ENCODE measurements around the gene LUZP1.

The LUZP1 gene

DNA sequence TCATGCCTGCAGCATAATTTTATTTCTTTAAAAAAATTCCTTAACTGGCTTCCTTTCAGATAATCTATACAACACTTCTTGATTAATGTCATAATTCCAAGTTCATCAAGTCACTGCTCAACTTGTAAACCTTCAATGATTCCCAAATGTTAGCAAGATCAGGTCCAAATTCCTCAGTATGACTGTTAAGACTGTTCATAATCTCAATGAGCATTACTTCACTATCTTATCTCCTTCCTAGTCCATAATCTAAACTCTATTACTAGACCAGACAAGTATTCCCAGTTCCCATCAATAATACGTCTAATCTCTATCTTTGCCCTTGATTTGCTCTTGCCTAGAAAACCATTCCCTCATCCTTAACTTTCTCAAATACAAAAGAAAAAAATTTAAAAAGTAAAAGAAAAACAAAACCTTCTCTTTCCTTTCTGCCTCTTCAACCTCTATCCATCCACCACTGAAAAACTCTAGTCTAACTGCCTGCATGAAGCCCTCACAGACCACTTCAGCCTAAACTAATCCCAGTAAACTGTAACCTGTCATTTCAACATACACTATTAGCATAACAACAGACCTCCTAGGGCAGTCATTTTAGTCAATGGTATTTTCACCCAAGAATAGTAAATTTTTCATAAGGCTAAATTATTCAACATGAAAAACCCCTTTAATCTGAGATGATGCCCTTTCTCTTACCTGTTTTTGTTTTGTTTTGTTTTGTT, 15.5 kb downstream of the LUZP1 start:
- DNase-seq (ENCODE audit: low read depth) = no peak

DNA sequence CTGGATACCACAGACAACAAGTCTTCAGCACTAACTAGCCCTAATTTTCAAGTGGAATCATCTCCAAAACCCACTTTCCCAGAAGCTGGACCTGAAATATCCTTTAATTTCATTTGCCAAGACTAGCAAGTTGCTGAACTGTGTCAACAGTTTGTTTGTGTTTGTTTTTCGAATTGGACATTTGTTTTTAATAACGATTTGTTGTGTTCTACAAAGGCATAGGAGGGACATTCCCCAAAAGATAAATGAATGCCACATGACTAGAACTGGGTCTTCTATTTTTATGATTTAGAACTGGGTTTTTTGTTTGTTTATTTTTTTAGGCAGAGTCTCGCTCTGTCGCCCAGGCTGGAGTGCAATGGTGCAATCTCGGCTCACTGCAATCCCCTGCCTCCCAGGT, 17.9 kb downstream of the LUZP1 start:
- DNase-seq (ENCODE audit: low read depth) = no peak

- no peak for DNase-seq (ENCODE audit: low read depth)
These were observed 18.5 kb downstream of the LUZP1 start for GRCh38 chr1:23150125-23150524.

DNA sequence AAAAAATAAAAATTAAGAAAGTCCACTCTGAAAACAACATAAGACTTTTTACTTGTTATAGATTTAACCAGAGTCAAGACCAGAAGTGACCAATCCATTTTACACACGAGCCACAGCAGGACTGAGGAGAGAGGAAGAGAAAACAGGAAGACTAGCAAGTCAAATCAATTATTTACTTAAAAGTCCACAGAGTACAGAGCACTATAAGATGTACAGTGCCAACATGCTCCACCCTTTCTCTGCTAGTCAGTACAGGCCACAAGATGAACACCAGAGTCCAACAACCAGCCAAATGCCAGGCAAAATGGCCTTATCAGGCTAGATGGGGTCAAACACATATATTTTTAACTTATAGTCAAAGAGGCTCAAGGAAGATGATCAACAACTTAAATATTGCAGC, 19.5 kb downstream of the LUZP1 start:
- no peak for DNase-seq (ENCODE audit: low read depth)

GRCh38 chr1:23148084-23148483, 20.6 kb downstream of the LUZP1 start:
- DNase-seq (ENCODE audit: low read depth) = no peak

DNA sequence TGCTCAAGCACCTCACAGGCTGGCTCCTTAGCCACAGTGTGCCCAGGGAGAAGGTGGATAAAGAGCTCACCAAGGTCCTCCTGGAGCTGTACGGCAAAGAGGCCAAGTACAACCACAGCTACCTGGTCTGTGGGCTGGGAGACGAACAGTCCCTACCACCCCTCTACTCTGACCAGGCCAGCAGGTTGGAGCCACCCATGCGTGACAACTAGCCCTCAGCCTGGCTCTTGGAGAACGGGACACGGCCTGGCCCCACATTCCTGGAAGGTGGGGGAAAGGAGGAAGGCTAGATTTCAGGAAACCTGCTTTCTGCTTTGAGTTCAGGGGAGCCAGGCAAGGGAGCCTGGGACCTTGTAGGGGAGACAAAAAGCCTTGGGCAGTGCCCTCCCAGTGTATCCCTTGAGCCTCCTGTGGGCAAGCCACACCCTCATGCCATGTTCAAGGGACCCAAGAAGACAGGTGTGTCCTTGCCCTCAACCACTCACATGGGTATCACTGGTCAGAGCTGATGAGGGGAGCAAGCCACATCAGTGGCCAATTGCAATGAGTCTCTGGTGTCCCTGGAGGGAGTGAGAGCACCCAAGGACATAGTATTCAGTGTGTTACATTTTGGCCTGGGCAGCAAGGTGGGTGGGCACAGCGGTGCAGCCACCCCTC, 27.6 kb downstream of the LUZP1 start:
- DNase-seq (ENCODE audit: low read depth) = no peak

DNA sequence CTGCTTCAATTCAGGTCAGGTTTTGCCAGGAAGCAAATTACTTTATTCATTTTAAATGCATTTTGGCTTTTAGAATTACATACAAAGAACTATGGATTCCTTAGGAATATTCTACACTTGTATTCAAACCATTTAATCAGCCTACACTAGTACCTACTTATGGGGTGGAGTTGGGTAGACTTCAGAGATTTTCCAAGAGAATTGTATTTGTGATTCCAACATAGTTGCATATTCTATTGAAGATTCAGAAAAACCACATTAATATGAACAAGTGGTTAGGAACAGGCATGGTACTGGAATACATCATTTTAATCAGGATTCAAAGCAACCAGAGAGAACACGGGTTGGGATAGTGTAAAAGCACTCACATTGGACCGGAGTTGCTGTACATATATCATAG, 33.4 kb downstream of the LUZP1 start:
- no peak for DNase-seq (ENCODE audit: low read depth)

- no peak for DNase-seq (ENCODE audit: low read depth)
These were observed 34.6 kb downstream of the LUZP1 start for GRCh38 chr1:23134055-23134454.

GRCh38 chr1:23133587-23133986, 35.1 kb downstream of the LUZP1 start:
- DNase-seq (ENCODE audit: low read depth) = no peak

- no peak for DNase-seq (ENCODE audit: low read depth)
These were observed 36.6 kb downstream of the LUZP1 start for GRCh38 chr1:23132033-23132432.

DNA sequence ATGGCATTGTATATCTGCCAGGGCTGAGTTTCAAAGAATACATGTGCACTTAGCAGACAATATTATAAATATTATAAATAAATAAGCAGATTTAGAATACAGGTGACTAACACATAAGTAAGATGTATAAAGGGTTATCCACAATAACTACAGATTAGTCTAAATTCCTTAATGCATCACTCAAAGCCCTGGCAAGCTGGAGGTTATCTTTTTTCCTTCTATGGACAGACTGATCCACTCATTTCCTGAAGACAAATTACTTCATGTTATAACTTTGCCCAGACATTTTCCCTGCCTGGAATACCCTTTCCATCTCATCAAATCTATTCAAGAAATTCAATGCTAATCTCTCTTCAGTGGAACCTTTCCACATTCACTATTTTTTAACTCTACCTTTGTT, 38.8 kb downstream of the LUZP1 start:
- no peak for DNase-seq (ENCODE audit: low read depth)

GRCh38 chr1:23126801-23127200, 41.9 kb downstream of the LUZP1 start:
- no peak for DNase-seq (ENCODE audit: low read depth)

GRCh38 chr1:23126200-23126599, 42.5 kb downstream of the LUZP1 start:
- no peak for DNase-seq (ENCODE audit: low read depth)

GRCh38 chr1:23125489-23125888, 43.2 kb downstream of the LUZP1 start:
- no peak for DNase-seq (ENCODE audit: low read depth)

GRCh38 chr1:23124259-23125026, 44.2 kb downstream of the LUZP1 start:
- DNase-seq (ENCODE audit: low read depth) = no peak

- DNase-seq (ENCODE audit: low read depth) = no peak
These were observed 45.1 kb downstream of the LUZP1 start for GRCh38 chr1:23123528-23123927.

- DNase-seq (ENCODE audit: low read depth) = no peak
These were observed 45.9 kb downstream of the LUZP1 start for GRCh38 chr1:23122796-23123195.

DNA sequence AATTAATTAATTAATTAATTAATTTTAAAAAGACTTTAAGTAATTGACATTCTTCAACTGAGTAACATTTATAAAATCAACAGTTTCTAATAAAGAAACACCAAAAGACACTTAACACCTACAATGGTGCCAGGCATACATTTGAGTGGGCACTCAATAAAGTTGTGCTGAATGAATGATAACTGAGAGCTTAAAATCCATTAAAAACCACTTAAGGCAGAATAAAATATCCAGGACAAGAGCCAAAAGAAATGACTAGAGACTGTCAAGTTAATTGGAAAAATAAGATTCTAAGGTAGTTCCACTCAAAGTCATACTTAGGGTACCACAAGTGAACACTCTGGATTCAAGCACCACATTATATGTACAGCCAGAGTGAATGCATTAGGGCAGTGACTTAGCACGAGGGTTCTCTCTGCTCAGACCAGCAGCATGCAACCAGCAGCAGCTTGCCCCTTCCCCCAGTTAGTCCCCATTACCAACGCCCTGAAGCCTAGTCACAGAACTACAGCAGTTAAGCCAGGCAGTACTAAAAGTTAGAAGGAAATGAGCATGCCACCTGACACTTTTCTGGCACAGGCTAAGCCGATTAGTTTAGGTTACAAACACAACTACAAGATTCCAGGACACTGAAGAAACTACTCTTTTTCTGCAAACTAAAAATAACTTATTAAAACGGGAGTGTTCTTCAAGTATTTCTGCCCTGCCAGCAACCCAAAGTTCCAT, 46.5 kb downstream of the LUZP1 start:
- DNase-seq (ENCODE audit: low read depth) = no peak

DNA sequence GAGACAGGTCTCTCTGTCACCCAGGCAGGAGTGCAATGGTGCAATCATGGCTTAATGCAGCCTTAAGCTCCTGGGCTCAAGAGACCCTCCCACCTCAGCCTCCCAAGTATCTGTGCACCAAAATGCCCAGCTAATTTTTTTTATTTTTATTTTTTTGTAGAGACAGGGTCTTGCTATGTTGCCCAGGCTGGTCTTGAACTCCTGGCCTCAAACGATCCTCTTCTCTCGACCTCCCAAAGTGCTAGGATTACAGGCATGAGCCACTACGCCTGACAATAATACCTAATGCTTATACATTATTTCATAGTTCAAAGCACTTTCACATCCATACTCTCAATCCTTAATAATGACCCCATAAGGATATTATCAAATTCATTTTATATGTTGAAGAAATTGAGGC, 48.3 kb downstream of the LUZP1 start:
- DNase-seq (ENCODE audit: low read depth) = no peak

DNA sequence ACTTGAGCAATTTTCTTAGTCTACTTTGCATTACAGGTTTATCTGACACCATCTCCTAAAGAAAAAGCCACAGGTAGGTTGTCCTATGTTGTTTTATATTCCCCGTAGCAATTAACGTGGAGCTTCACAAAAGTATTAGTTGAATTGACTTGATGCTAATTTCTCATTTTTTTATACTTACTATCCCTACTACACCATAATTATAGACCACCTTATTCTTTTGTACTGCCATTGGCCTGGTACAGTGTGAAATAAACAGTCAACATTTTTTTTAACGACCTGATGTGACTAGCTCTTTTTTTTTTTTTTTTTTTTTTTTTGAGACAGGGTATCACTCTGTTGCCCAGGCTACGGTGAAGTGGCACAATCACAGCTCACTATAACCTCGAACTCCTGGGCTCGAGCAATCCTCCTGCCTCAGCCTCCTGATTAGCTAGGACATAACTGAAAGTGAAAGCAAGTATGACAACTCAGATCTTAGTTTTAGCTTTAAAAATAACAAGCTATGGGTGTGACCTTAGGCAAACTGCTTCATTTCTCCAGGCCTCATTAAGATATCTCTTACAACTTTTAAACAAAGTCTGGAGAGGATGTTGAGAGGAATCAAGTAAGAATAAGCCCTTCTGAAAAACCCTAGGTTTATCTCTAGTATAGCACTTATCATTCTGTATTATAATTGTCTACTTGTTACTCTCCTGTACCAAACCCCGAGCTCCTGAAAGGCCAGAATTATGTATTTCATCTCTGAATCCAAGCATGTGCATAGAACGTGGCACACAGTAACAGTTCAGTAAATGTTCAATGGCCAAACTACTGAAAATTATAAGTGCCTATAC, 49.5 kb downstream of the LUZP1 start:
- DNase-seq (ENCODE audit: low read depth) = no peak

GRCh38 chr1:23118407-23118806, 50.2 kb downstream of the LUZP1 start:
- DNase-seq (ENCODE audit: low read depth) = no peak
